ENCODE results near the gene ALPK1.

ALPK1 gene

DNA sequence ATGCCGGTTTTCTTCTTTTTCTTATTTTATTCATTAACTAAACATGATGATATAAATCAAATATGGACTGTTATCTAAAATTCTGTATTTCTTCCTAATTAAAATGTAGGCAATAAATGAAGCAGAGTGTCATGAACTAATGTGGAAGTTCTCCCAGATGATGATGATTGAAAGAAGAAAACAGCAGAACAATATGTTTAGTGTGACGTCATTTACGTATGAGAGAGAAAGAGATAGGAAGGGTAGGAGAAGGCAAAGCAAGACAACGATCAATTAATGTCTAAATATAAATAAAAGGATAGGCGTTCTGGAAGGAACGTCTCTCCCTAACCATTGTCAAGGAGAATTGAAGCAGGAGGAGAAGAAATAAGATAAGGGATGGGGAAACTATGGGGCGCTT lies 113.6 kb downstream of the ALPK1 start:
- no peak for DNase-seq
- Histone ChIP-seq H3K36me3 (ENCODE audit: insufficient read depth, low read length) (peaks cover 26% of the 10 kb centered on the region), H4K20me1 (ENCODE audit: insufficient read depth, low read length) (no peaks in the 10 kb centered on the region), H3K4me2 (ENCODE audit: insufficient read depth, low read length) (no peak overlapping the region), H3K4me1 (ENCODE audit: insufficient read depth, low read length) (no peaks in the 10 kb centered on the region), H2AFZ (ENCODE audit: low read depth, low read length) (no peak overlapping the region), H3K9ac (ENCODE audit: low read depth, low read length) (no peak overlapping the region), H3K27me3 (ENCODE audit: insufficient read depth, low read length, poor library complexity) (no peaks in the 10 kb centered on the region), H3K9me3 (ENCODE audit: insufficient read depth, low read length, severe bottlenecking) (no peaks in the 10 kb centered on the region), H3K4me3 (ENCODE audit: low read depth in 1 of 2, low read length in 2 of 2) (no peak overlapping the region), H3K27ac (ENCODE audit: low read length) (no peak overlapping the region), H3K79me2 (ENCODE audit: insufficient read depth, low read length) (no peaks in the 10 kb centered on the region)
- ATAC-seq (ENCODE audit: insufficient read depth, low read depth), result no peak
- TF ChIP-seq, protein P1, sequence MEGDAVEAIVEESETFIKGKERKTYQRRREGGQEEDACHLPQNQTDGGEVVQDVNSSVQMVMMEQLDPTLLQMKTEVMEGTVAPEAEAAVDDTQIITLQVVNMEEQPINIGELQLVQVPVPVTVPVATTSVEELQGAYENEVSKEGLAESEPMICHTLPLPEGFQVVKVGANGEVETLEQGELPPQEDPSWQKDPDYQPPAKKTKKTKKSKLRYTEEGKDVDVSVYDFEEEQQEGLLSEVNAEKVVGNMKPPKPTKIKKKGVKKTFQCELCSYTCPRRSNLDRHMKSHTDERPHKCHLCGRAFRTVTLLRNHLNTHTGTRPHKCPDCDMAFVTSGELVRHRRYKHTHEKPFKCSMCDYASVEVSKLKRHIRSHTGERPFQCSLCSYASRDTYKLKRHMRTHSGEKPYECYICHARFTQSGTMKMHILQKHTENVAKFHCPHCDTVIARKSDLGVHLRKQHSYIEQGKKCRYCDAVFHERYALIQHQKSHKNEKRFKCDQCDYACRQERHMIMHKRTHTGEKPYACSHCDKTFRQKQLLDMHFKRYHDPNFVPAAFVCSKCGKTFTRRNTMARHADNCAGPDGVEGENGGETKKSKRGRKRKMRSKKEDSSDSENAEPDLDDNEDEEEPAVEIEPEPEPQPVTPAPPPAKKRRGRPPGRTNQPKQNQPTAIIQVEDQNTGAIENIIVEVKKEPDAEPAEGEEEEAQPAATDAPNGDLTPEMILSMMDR (IDR thresholded peaks at IDR 0.05; ENCODE audit: borderline replicate concordance, extremely low read depth, low read length, poor library complexity, severe bottlenecking), result no peak
- no peak for TF ChIP-seq EZH2 (IDR thresholded peaks at IDR 0.05; ENCODE audit: borderline replicate concordance, low read depth, low read length, severe bottlenecking)

DNA sequence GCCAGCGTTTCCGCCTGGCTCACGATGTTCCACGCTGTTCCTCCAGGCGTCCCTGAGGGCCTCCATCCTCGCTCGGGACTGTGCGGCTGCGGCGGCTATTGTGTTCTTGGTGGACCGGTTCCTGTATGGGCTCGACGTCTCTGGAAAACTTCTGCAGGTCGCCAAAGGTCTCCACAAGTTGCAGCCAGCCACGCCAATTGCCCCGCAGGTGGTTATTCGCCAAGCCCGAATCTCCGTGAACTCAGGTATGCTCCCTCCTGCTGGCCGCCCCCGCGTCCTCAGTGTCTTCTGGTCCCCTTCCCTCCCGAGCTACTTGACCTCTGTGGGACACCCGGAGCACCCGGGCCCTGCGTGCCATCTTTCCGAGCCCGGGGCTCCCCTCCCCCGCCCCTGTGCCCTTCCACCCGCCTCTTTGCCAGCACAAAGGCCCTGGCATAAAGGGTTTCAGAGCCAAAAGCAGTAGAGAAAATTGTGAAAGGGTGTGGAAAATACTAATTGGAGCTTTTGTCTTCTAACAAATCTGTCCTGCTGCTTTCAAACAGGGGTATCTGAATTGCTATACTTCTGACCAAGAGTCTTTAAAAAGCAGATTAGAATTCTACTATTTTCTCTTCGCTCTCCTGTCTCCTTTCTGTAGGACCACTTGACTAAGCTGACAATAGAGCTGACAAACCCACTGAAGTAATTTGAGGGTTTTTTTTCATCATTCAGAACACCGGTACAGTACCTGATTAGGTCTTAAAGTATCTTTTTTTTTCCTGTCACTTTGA lies 114.8 kb downstream of the ALPK1 start:
- no peaks in the 10 kb centered on the region for H3K9me3 ChIP-seq (ENCODE audit: insufficient read depth, low read length, severe bottlenecking)
- no peak overlapping the region for H2AFZ ChIP-seq (ENCODE audit: low read depth, low read length)
- ATAC-seq (ENCODE audit: insufficient read depth, low read depth), result no peak
- H4K20me1 ChIP-seq (ENCODE audit: insufficient read depth, low read length), result no peaks in the 10 kb centered on the region
- no peak overlapping the region for H3K9ac ChIP-seq (ENCODE audit: low read depth, low read length)
- H3K4me3 ChIP-seq (ENCODE audit: low read depth in 1 of 2, low read length in 2 of 2), result no peak overlapping the region
- H3K4me1 ChIP-seq (ENCODE audit: insufficient read depth, low read length), result no peaks in the 10 kb centered on the region
- H3K4me2 ChIP-seq (ENCODE audit: insufficient read depth, low read length), result no peak overlapping the region
- peaks cover 26% of the 10 kb centered on the region for H3K36me3 ChIP-seq (ENCODE audit: insufficient read depth, low read length)
- H3K27ac ChIP-seq (ENCODE audit: low read length), result no peak overlapping the region
- no peak for TF ChIP-seq EZH2 (IDR thresholded peaks at IDR 0.05; ENCODE audit: borderline replicate concordance, low read depth, low read length, severe bottlenecking)
- TF ChIP-seq, protein P1 (IDR thresholded peaks at IDR 0.05; ENCODE audit: borderline replicate concordance, extremely low read depth, low read length, poor library complexity, severe bottlenecking), result no peak
- H3K79me2 ChIP-seq (ENCODE audit: insufficient read depth, low read length), result no peaks in the 10 kb centered on the region
- H3K27me3 ChIP-seq (ENCODE audit: insufficient read depth, low read length, poor library complexity), result no peaks in the 10 kb centered on the region
- no peak for DNase-seq

DNA sequence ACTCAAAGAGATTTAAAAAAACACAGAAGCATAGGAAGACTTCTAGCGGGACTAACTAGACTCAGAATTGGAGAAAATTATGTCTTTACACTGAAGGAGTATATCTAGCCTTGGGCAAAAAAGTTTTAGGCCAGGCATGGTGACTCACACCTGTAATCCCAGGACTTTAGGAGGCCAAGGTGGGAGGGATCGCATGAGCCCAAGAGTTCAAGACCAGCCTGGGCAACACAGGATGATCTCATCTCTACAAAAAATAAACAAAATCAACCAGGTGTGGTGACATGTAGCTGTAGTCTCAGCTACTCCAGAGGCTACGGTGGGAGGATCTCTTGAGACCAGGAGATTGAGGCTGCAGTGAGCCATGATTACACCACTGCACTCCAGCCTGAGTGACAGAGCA lies 119.3 kb downstream of the ALPK1 start:
- H3K79me2 ChIP-seq (ENCODE audit: insufficient read depth, low read length), result no peaks in the 10 kb centered on the region
- no peak overlapping the region for H3K4me3 ChIP-seq (ENCODE audit: low read depth in 1 of 2, low read length in 2 of 2)
- no peaks in the 10 kb centered on the region for H3K27me3 ChIP-seq (ENCODE audit: insufficient read depth, low read length, poor library complexity)
- H3K9me3 ChIP-seq (ENCODE audit: insufficient read depth, low read length, severe bottlenecking), result no peaks in the 10 kb centered on the region
- ATAC-seq (ENCODE audit: insufficient read depth, low read depth) (no peak), DNase-seq (no peak)
- no peak overlapping the region for H3K27ac ChIP-seq (ENCODE audit: low read length)
- no peak overlapping the region for H3K4me2 ChIP-seq (ENCODE audit: insufficient read depth, low read length)
- TF ChIP-seq, protein P1 (IDR thresholded peaks at IDR 0.05; ENCODE audit: borderline replicate concordance, extremely low read depth, low read length, poor library complexity, severe bottlenecking), result no peak
- TF ChIP-seq EZH2 (IDR thresholded peaks at IDR 0.05; ENCODE audit: borderline replicate concordance, low read depth, low read length, severe bottlenecking), result no peak
- H3K4me1 ChIP-seq (ENCODE audit: insufficient read depth, low read length), result no peaks in the 10 kb centered on the region
- H4K20me1 ChIP-seq (ENCODE audit: insufficient read depth, low read length), result no peaks in the 10 kb centered on the region
- H3K9ac ChIP-seq (ENCODE audit: low read depth, low read length), result no peak overlapping the region
- peaks cover 26% of the 10 kb centered on the region for H3K36me3 ChIP-seq (ENCODE audit: insufficient read depth, low read length)
- no peak overlapping the region for H2AFZ ChIP-seq (ENCODE audit: low read depth, low read length)
